H1 (cell line): ENCODE data around the gene PCDH9. TPM values are rescaled to one million over a fixed set of nuclear protein-coding genes. Genes with fewer than 3 reads are reported as not detected.

Experiments used
- CTCF ChIA-PET: fragments of 300-600 bp; sonication (Branson Sonifier 250); formaldehyde crosslinking; loops from one replicate; lab custom pipeline; 2021; ENCODE audit not compliant: partially characterized antibody; lab: Charles Lee
- POLR2A ChIA-PET: fragments of 300-600 bp; sonication (Branson Sonifier 250); formaldehyde crosslinking; loops from one replicate; lab custom pipeline; 2021; ENCODE audit warnings: inconsistent platforms; ENCODE audit not compliant: partially characterized antibody; lab: Charles Lee
- DNase-seq, 2 experiments: peaks; one replicate each; pipeline versions ENCODE4 v3.0.0 to v3.0.0-alpha.2; 2010 to 2022; ENCODE audit warnings: low spot score in 2 of 2, low read depth in 1 of 2, mixed read lengths in 1 of 2
- FAIRE-seq: peaks from 2 replicates; lab custom pipeline; 2011; peaks lifted over from hg19 to GRCh38; lab: Jason Lieb, UNC
- H2AFZ ChIP-seq: 2 replicates; pipeline ENCODE4 v1.8.1; 2012; ENCODE audit warnings: low read length, inconsistent platforms
- H2AK5ac ChIP-seq: 2 replicates; pipeline ENCODE4 v1.6.1; 2013; ENCODE audit warnings: low read depth, low read length
- H2BK120ac ChIP-seq: replicated peaks from 2 replicates; pipeline ENCODE3; 2013; ENCODE audit warnings: low read depth, low read length, inconsistent platforms
- H2BK12ac ChIP-seq: 2 replicates; pipeline ENCODE4 v1.6.1; 2013; ENCODE audit warnings: low read depth, low read length
- H2BK15ac ChIP-seq: 2 replicates; pipeline ENCODE4 v1.6.1; 2013; ENCODE audit warnings: low read length
- H2BK20ac ChIP-seq: 2 replicates; pipeline ENCODE4 v1.6.1; 2013; ENCODE audit warnings: low read length
- H2BK5ac ChIP-seq: 2 replicates; pipeline ENCODE4 v1.6.1; 2013; ENCODE audit warnings: low read depth, low read length
- H3K14ac ChIP-seq: 2 replicates; pipeline ENCODE4 v1.6.1; 2013; ENCODE audit warnings: inconsistent platforms; ENCODE audit not compliant: insufficient read length
- H3K18ac ChIP-seq: 2 replicates; pipeline ENCODE4 v1.6.1; 2013; ENCODE audit warnings: low read length; ENCODE audit errors: extremely low read depth
- H3K23ac ChIP-seq: 2 replicates; pipeline ENCODE4 v1.6.1; 2013; ENCODE audit warnings: inconsistent platforms; ENCODE audit not compliant: insufficient read length
- H3K23me2 ChIP-seq: 2 replicates; pipeline ENCODE4 v1.6.1; 2013; ENCODE audit warnings: low read depth, low read length
- H3K27ac ChIP-seq: 2 replicates; pipeline ENCODE4 v1.6.1; 2011; ENCODE audit warnings: low read depth, low read length, inconsistent platforms
- H3K27me3 ChIP-seq, 4 experiments: replicated peaks in 1 of 4; 1 replicate in 1 of 4; 2 replicates in 3 of 4; pipeline versions ENCODE4 v1.6.1 to v1.8.1; 2011 to 2013; ENCODE audit warnings: low read length in 3 of 4, mild to moderate bottlenecking in 3 of 4, inconsistent platforms in 2 of 4, mixed read lengths in 2 of 4, moderate library complexity in 1 of 4; ENCODE audit not compliant: control insufficient read depth in 3 of 4, insufficient read depth in 3 of 4; ENCODE audit errors: extremely low read depth in 1 of 4
- H3K36me3 ChIP-seq, 4 experiments: 2 replicates each; pipeline versions ENCODE4 v1.6.1 to v1.8.1; 2011 to 2013; ENCODE audit warnings: mild to moderate bottlenecking in 4 of 4, low read length in 3 of 4, moderate library complexity in 2 of 4, control low read depth in 1 of 4, inconsistent platforms in 1 of 4; ENCODE audit not compliant: insufficient read depth in 4 of 4, control insufficient read depth in 2 of 4
- H3K4ac ChIP-seq: replicated peaks from 2 replicates; pipeline ENCODE3; 2013; ENCODE audit warnings: low read length, low read depth, mixed read lengths, inconsistent platforms; ENCODE audit not compliant: insufficient read length
- H3K4me1 ChIP-seq, 4 experiments: replicated peaks in 1 of 4; 1 replicate in 1 of 4; 2 replicates in 3 of 4; pipeline versions ENCODE4 v1.6.1 to v1.8.1; 2011 to 2013; ENCODE audit warnings: low read length in 3 of 4, inconsistent platforms in 2 of 4, mixed read lengths in 1 of 4; ENCODE audit not compliant: insufficient read depth in 4 of 4, control insufficient read depth in 3 of 4
- H3K4me2 ChIP-seq, 2 experiments: 2 replicates each; pipeline versions ENCODE4 v1.6.1 to v1.8.1; 2011 to 2013; ENCODE audit warnings: low read depth in 2 of 2, low read length in 2 of 2, control low read depth in 1 of 2, inconsistent platforms in 1 of 2, mild to moderate bottlenecking in 1 of 2; ENCODE audit not compliant: insufficient read depth in 1 of 2
- H3K4me3 ChIP-seq, 4 experiments: fragments of 200-600, 300-600 bp in 1 of 4; sonication (generic), shearing (Covaris generic), sonication (Bioruptor Twin) in 1 of 4; 2 replicates each; pipeline versions ENCODE4 v1.5.1 to v1.8.1; 2011 to 2016; ENCODE audit warnings: low read length in 4 of 4, low read depth in 3 of 4, control low read depth in 2 of 4, inconsistent platforms in 2 of 4, mild to moderate bottlenecking in 2 of 4, mixed read lengths in 1 of 4, moderate library complexity in 1 of 4; ENCODE audit not compliant: insufficient read depth in 2 of 4; ENCODE audit errors: extremely low read depth in 1 of 4
- H3K56ac ChIP-seq: replicated peaks from 2 replicates; pipeline ENCODE3; 2013; ENCODE audit warnings: low read depth, mild to moderate bottlenecking, mixed read lengths, low read length, inconsistent platforms; ENCODE audit not compliant: insufficient read length
- H3K79me1 ChIP-seq: 2 replicates; pipeline ENCODE4 v1.6.1; 2013; ENCODE audit warnings: low read depth, low read length, control low read depth
- H3K79me2 ChIP-seq, 2 experiments: 2 replicates each; pipeline versions ENCODE4 v1.6.1 to v1.8.1; 2012 to 2013; ENCODE audit warnings: low read length in 2 of 2, mild to moderate bottlenecking in 2 of 2, inconsistent platforms in 1 of 2; ENCODE audit not compliant: insufficient read depth in 2 of 2, control insufficient read depth in 1 of 2
- H3K9ac ChIP-seq, 4 experiments: replicated peaks in 1 of 4; 1 replicate in 1 of 4; 2 replicates in 3 of 4; pipeline versions ENCODE4 v1.6.1 to v1.8.1; 2011 to 2013; ENCODE audit warnings: low read depth in 3 of 4, low read length in 3 of 4, control low read depth in 2 of 4, mild to moderate bottlenecking in 2 of 4, moderate library complexity in 2 of 4, inconsistent platforms in 1 of 4; ENCODE audit errors: extremely low read depth in 1 of 4
- H3K9me3 ChIP-seq, 2 experiments: 2 replicates each; pipeline versions ENCODE4 v1.6.1 to v1.8.1; 2012 to 2013; ENCODE audit warnings: mild to moderate bottlenecking in 2 of 2, moderate library complexity in 2 of 2, control low read depth in 1 of 2, inconsistent platforms in 1 of 2, low read depth in 1 of 2, low read length in 1 of 2, mixed read lengths in 1 of 2; ENCODE audit not compliant: insufficient read depth in 2 of 2
- H4K20me1 ChIP-seq, 2 experiments: replicated peaks in 1 of 2; 2 replicates each; pipeline versions ENCODE3 to v1.8.1; 2011 to 2013; ENCODE audit warnings: inconsistent platforms in 2 of 2, low read length in 2 of 2, mild to moderate bottlenecking in 1 of 2; ENCODE audit not compliant: insufficient read depth in 2 of 2, control insufficient read depth in 1 of 2
- H4K5ac ChIP-seq: 2 replicates; pipeline ENCODE4 v1.6.1; 2013; ENCODE audit warnings: low read length, low read depth, mixed read lengths, inconsistent platforms; ENCODE audit not compliant: insufficient read length
- H4K8ac ChIP-seq: 2 replicates; pipeline ENCODE4 v1.8.0; 2013; ENCODE audit warnings: mild to moderate bottlenecking, moderate library complexity, low read length, inconsistent platforms; ENCODE audit not compliant: insufficient read depth; ENCODE audit errors: extremely low read depth
- H4K91ac ChIP-seq: replicated peaks from 2 replicates; pipeline ENCODE3; 2013; ENCODE audit warnings: low read length, mixed read lengths, inconsistent platforms; ENCODE audit not compliant: insufficient read length
- EZH2 ChIP-seq: fragments of 200-600 bp; sonication (generic); IDR thresholded peaks from 2 replicates; pipeline ENCODE4 v1.7.1; 2012; ENCODE audit warnings: low read depth, mild to moderate bottlenecking, moderate library complexity, low read length, inconsistent platforms; ENCODE audit not compliant: severe bottlenecking
- HDAC2 ChIP-seq, 2 experiments: fragments of 300-600 bp in 1 of 2; sonication (generic) in 1 of 2; IDR thresholded peaks; 2 replicates each; pipeline ENCODE4 v1.6.1; 2011 to 2012; ENCODE audit warnings: low read depth in 2 of 2, low read length in 2 of 2, mild to moderate bottlenecking in 2 of 2, moderate library complexity in 2 of 2, borderline replicate concordance in 1 of 2, inconsistent platforms in 1 of 2
- KDM1A ChIP-seq: fragments of 200-600, 300-600 bp; sonication (generic); IDR thresholded peaks from 2 replicates; pipeline ENCODE4 v1.7.1; 2016; ENCODE audit warnings: mild to moderate bottlenecking, low read length, borderline replicate concordance
- NRF1 ChIP-seq: IDR thresholded peaks from 2 replicates; pipeline ENCODE4 v1.6.1; 2011; ENCODE audit warnings: mild to moderate bottlenecking, low read depth, low read length, improper control_type of control experiment
- POLR2A ChIP-seq, 2 experiments: IDR thresholded peaks; 1 replicate in 1 of 2; 2 replicates in 1 of 2; pipeline ENCODE4 v1.6.1; 2011; ENCODE audit warnings: low read depth in 2 of 2, low read length in 2 of 2, mild to moderate bottlenecking in 2 of 2; ENCODE audit errors: control extremely low read depth in 1 of 2
- SP4 ChIP-seq: IDR thresholded peaks from 2 replicates; pipeline ENCODE4 v1.6.1; 2012; ENCODE audit warnings: low read length, inconsistent platforms
- ZNF274 ChIP-seq: IDR thresholded peaks from 2 replicates; pipeline ENCODE4 v1.7.0; 2012; ENCODE audit warnings: low read length, borderline replicate concordance; ENCODE audit errors: extremely low read depth
- WGBS, 2 experiments: shearing (Covaris generic) in 1 of 2; methylation state at CpG; one replicate each; pipeline versions ENCODE4 v1.1.6 to v1.1.7; 2013 to 2015; ENCODE audit warnings: low lambda C conversion rate in 2 of 2, mixed read lengths in 2 of 2, inconsistent platforms in 1 of 2, low coverage in 1 of 2, missing lambda C conversion rate in 1 of 2; ENCODE audit not compliant: insufficient replicate concordance in 2 of 2, insufficient coverage in 1 of 2, insufficient read length in 1 of 2; ENCODE audit errors: extremely low coverage in 1 of 2, missing lambda C conversion rate in 1 of 2; 5-methylcytosine and 5-hydroxymethylcytosine counted together
- polyA plus RNA-seq, 7 experiments: library from polyadenylated mRNA; depleted of rRNA in 3 of 7; stranded (reverse) in 5 of 7; unstranded in 2 of 7; fragments of >200 nt in 5 of 7; fragments of 200-250 nt in 2 of 7; gene quantifications; 1 replicate in 5 of 7; 2 replicates in 1 of 7; 4 replicates in 1 of 7; pipeline versions ENCODE4 v1.2.1 to v1.2.3, GENCODE V29; 2011 to 2013; ENCODE audit warnings: missing spikeins in 2 of 7, mixed read lengths in 2 of 7
- total RNA-seq: library from RNA; stranded (reverse); fragmentation: NEBNext Ultra II Directional; extraction: Animal tissue kit (Norgen Biotek cat#: 25700); gene quantifications from 2 replicates; pipeline ENCODE4 v1.2.1, GENCODE V29; 2021
- TF ChIP-seq, protein P1 (sequence below): IDR thresholded peaks from 2 replicates; pipeline ENCODE4 v1.6.1; 2012; ENCODE audit warnings: low read length, inconsistent platforms
- TF ChIP-seq, protein P2 (sequence below): IDR thresholded peaks from 2 replicates; pipeline ENCODE4 v1.6.1; 2011; ENCODE audit warnings: low read depth, mild to moderate bottlenecking, low read length; ENCODE audit not compliant: insufficient read depth

PCDH9 gene
- total and polyA plus RNA-seq, 2 of the 8 experiments (the other 6 are each of a cell fraction or from before 2014, with no cell fraction given): 0.12 to 0.60 TPM

- Histone ChIP-seq H3K36me3 (no peaks in the 10 kb centered on the region), H3K23me2 (no peaks in the 10 kb centered on the region), H3K4me3 (no peak overlapping the region), H3K18ac (no peak overlapping the region), H4K20me1 (no peaks in the 10 kb centered on the region), H3K27me3 (no peaks in the 10 kb centered on the region), H2BK20ac (no peak overlapping the region), H3K56ac (no peak overlapping the region), H4K91ac (no peak overlapping the region), H3K27ac (no peak overlapping the region), H2BK12ac (no peak overlapping the region), H2BK5ac (no peak overlapping the region), H2AFZ (no peak overlapping the region; the same call in 1 of the 2 replicates), H3K23ac (no peak overlapping the region), H3K9ac (no peak overlapping the region), H2BK15ac (no peak overlapping the region), H3K4me2 (no peak overlapping the region), H3K79me2 (no peaks in the 10 kb centered on the region), H3K14ac (no peak overlapping the region), H3K4me1 (no peaks in the 10 kb centered on the region), H4K8ac (no peak overlapping the region), H2AK5ac (no peak overlapping the region), H3K79me1 (no peaks in the 10 kb centered on the region), H3K9me3 (no peaks in the 10 kb centered on the region), H3K4ac (no peak overlapping the region), H4K5ac (no peak overlapping the region), H2BK120ac (no peak overlapping the region)
- 96% methylated on average over 3 of the region's 3 CpGs; no CpG with 5 or more reads in 1 of the 2 experiments for WGBS, 2 experiments
- no peak for TF ChIP-seq HDAC2 (IDR thresholded peaks at IDR 0.05; ENCODE audit: borderline replicate concordance in 1 of 2, low read depth in 2 of 2, low read length in 2 of 2)
- TF ChIP-seq SP4: no peak
- no peak for TF ChIP-seq KDM1A
- no peak for TF ChIP-seq POLR2A (IDR thresholded peaks at IDR 0.05; ENCODE audit: control extremely low read depth in 1 of 2, low read depth in 2 of 2, low read length in 2 of 2)
- TF ChIP-seq, protein P1, sequence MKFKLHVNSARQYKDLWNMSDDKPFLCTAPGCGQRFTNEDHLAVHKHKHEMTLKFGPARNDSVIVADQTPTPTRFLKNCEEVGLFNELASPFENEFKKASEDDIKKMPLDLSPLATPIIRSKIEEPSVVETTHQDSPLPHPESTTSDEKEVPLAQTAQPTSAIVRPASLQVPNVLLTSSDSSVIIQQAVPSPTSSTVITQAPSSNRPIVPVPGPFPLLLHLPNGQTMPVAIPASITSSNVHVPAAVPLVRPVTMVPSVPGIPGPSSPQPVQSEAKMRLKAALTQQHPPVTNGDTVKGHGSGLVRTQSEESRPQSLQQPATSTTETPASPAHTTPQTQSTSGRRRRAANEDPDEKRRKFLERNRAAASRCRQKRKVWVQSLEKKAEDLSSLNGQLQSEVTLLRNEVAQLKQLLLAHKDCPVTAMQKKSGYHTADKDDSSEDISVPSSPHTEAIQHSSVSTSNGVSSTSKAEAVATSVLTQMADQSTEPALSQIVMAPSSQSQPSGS: no peak
- no peak for TF ChIP-seq NRF1
- no peak for TF ChIP-seq EZH2
- TF ChIP-seq, protein P2, sequence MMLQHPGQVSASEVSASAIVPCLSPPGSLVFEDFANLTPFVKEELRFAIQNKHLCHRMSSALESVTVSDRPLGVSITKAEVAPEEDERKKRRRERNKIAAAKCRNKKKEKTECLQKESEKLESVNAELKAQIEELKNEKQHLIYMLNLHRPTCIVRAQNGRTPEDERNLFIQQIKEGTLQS: no peak
- no peak for TF ChIP-seq ZNF274
- ChIA-PET POLR2A (no interaction called here), CTCF (no interaction called here)
- no peak for FAIRE-seq
- no peak for DNase-seq
Measured at GRCh38 chr13:66409542-66409941, 820.6 kb downstream of the PCDH9 start.
